GM12865 (cell line): ENCODE results near the gene GAN.

Source experiments
- DNase-seq: peaks from one replicate; pipeline ENCODE4 v3.0.0; 2010; ENCODE audit warnings: low read depth
- H3K4me3 ChIP-seq: 2 replicates; pipeline ENCODE4 v1.5.1; 2011; ENCODE audit warnings: mild to moderate bottlenecking, low read depth, low read length, control low read depth
- TF ChIP-seq, protein P1 (sequence below): IDR thresholded peaks from 2 replicates; pipeline ENCODE4 v1.5.1; 2011; ENCODE audit warnings: low read length, control low read depth, low read depth, inconsistent platforms; ENCODE audit not compliant: insufficient read depth; ENCODE audit errors: missing control alignments

Gene GAN

DNA sequence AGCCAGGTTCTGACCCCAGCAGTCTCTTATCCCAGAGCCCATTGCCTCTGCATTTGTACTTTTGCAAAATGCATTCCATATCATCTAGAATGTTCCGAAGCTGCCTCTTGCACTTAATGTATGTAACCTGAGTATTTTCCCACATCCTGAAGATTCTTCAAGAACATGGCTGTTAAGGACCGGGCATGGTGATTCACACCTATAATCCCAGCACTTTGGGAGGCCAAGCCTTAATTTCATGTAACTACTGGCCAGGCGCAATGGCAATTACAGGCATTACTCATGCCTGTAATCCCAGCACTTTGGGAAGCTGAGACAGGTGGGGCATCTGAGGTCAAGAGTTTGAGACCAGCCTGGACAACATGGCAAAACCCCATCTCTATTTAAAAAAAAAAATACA, 31.7 kb upstream of the GAN start:
- TF ChIP-seq, protein P1, sequence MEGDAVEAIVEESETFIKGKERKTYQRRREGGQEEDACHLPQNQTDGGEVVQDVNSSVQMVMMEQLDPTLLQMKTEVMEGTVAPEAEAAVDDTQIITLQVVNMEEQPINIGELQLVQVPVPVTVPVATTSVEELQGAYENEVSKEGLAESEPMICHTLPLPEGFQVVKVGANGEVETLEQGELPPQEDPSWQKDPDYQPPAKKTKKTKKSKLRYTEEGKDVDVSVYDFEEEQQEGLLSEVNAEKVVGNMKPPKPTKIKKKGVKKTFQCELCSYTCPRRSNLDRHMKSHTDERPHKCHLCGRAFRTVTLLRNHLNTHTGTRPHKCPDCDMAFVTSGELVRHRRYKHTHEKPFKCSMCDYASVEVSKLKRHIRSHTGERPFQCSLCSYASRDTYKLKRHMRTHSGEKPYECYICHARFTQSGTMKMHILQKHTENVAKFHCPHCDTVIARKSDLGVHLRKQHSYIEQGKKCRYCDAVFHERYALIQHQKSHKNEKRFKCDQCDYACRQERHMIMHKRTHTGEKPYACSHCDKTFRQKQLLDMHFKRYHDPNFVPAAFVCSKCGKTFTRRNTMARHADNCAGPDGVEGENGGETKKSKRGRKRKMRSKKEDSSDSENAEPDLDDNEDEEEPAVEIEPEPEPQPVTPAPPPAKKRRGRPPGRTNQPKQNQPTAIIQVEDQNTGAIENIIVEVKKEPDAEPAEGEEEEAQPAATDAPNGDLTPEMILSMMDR, result no peak
- DNase-seq, result no peak
- no peak overlapping the region for H3K4me3 ChIP-seq

GRCh38 chr16:81284995-81285600, 29.7 kb upstream of the GAN start:
- no peak overlapping the region for H3K4me3 ChIP-seq
- no peak for DNase-seq
- TF ChIP-seq, protein P1, result no peak

DNA sequence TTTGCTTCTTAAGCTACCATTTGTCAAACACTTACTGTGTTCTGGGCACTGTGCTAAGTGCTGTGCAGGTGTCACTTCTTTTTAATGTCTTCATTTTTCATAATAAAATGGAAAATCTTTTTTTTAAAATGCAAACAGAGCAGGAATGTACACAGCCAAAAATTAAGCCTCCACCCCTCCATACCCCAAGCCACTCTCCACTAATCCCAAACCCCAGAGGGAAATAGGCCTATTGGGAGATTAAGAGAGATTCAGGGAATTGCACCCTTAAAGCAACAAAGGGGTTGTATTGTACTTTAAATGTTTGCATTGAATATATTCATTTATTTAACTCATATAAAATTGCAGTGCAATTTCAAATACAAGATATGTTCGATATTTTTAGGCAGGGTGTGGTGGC, 28.6 kb upstream of the GAN start:
- DNase-seq, result no peak
- TF ChIP-seq, protein P1, result no peak
- H3K4me3 ChIP-seq, result no peak overlapping the region

- DNase-seq, result no peak
- no peak overlapping the region for H3K4me3 ChIP-seq
- TF ChIP-seq, protein P1, result no peak
Measured at GRCh38 chr16:81291117-81291516, 23.6 kb upstream of the GAN start.

DNA sequence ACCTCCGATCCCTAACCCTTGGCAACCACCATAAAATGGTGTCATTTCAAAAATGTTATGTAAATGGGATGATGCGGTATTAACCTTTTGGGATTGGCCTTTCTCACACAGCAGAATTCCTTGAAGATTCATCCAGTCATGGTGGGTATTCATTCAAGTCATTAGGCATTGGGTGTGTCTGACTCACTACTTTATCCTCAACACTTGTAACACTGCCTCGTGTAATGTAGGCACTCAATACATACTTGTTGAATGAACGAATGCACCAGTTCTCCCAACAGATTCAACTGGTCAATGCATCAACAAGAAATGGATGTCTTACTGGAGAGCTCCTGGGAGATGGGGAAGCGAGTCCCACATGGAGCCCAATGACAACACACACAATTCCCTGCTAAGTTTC, 21.8 kb upstream of the GAN start:
- no peak overlapping the region for H3K4me3 ChIP-seq
- DNase-seq, result no peak
- TF ChIP-seq, protein P1, result no peak

DNA sequence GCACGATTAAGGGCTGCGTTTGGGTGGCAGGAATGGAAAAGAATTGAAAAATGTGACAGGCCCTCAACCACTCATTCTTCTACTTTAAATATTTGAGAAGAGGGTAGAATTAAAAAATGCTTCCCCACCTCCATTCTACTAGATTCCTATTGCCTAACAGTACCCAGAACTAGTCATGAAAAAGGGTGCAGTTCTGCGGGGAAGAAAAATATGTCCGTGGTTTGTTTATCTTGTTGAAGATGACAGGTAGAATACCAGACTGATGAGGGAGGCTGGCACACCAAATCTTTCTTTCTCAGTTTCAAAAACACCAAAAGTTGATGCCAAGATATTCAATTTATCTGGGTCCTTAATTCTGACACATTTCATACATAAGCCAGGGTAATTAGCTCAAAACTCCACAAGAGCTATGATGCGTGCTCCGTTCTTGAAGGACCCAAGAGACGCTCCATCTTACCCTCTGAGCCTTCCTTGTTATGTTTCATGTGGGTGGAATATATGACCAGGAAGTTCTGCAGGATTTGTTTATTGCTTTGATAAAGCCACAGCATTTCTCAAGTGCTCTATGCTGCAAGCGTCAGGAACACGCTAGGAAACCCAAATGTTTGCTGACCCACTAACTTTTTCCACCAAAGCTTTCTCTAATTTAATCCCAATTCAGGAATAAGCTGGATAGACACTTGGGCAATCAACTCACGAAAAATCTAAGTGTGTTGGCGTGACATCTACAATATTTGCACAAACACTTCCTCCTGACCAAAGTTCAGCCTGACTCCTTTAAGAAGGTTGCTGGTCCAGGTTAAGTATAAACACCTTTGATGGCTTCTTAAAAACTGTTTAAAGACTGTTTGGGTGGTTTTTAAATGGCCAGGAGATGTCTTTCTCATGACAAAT, 20.6 kb upstream of the GAN start:
- H3K4me3 ChIP-seq, result no peak overlapping the region
- no peak for DNase-seq
- TF ChIP-seq, protein P1, result no peak
